B cell (primary cell): ENCODE results near the gene RNF11. TPM values are rescaled to one million over a fixed set of nuclear protein-coding genes. Genes with fewer than 3 reads are reported as not detected.

Source experiments
- ATAC-seq: fragments of 200-7000 bp; cut with Tn5 transposase; one replicate; pipeline ENCODE4 v1.10.0; 2021; ENCODE audit warnings: low read depth, mild to moderate bottlenecking, moderate number of reproducible peaks, moderate library complexity
- CTCF ChIA-PET: fragments of 350-600 bp; sonication (Branson Sonifier 250); formaldehyde crosslinking; loops from one replicate; lab custom pipeline; 2021; ENCODE audit warnings: antibody characterized with exemption, inconsistent platforms; lab: Charles Lee
- POLR2A ChIA-PET: fragments of 350-600 bp; sonication (Branson Sonifier 250); formaldehyde crosslinking; loops from one replicate; lab custom pipeline; 2021; ENCODE audit warnings: antibody characterized with exemption; lab: Charles Lee
- DNase-seq: peaks from one replicate; pipeline ENCODE4 v3.0.0; 2013
- H2AFZ ChIP-seq: 2 replicates; pipeline ENCODE4 v1.6.1; 2012; ENCODE audit warnings: mild to moderate bottlenecking, low read depth, low read length; ENCODE audit not compliant: insufficient read depth, poor library complexity, severe bottlenecking
- H3K27ac ChIP-seq, 2 donors: 1 replicate in 1 of 2; 2 replicates in 1 of 2; pipeline ENCODE4 v1.5.1; 2012 to 2013; ENCODE audit warnings: low read length in 2 of 2, mild to moderate bottlenecking in 2 of 2, moderate library complexity in 1 of 2
- H3K27me3 ChIP-seq, 4 experiments: fragments of 200-600 bp in 1 of 4; sonication (generic) in 1 of 4; replicated peaks in 1 of 4; 1 replicate in 2 of 4; 2 replicates in 2 of 4; pipeline versions ENCODE4 v1.6.1 to v1.7.0; 2013 to 2016; ENCODE audit warnings: low read length in 3 of 4, mild to moderate bottlenecking in 2 of 4, mixed read lengths in 1 of 4, moderate library complexity in 1 of 4; ENCODE audit not compliant: insufficient read depth in 4 of 4, control insufficient read depth in 3 of 4; ENCODE audit errors: control extremely low read depth in 1 of 4
- H3K36me3 ChIP-seq, 2 experiments: replicated peaks in 1 of 2; 1 replicate in 1 of 2; 2 replicates in 1 of 2; pipeline versions ENCODE4 v1.6.1 to v1.7.1; 2013; ENCODE audit warnings: low read length in 1 of 2; ENCODE audit not compliant: insufficient read depth in 2 of 2, control insufficient read depth in 1 of 2; ENCODE audit errors: control extremely low read depth in 1 of 2, extremely low read depth in 1 of 2
- H3K4me1 ChIP-seq, 2 donors: fragments of 200-600 bp in 1 of 2; sonication (generic) in 1 of 2; 1 replicate in 1 of 2; 2 replicates in 1 of 2; pipeline versions ENCODE4 v1.5.1 to v1.6.1; 2013 to 2017; ENCODE audit warnings: low read length in 2 of 2; ENCODE audit not compliant: control insufficient read depth in 2 of 2, insufficient read depth in 2 of 2
- H3K4me2 ChIP-seq: replicated peaks from 2 replicates; pipeline ENCODE3; 2012; ENCODE audit warnings: mild to moderate bottlenecking, low read depth, low read length; ENCODE audit not compliant: poor library complexity, severe bottlenecking
- H3K4me3 ChIP-seq, 5 experiments: fragments of 200-600 bp in 1 of 5; sonication (generic) in 1 of 5; 1 replicate in 3 of 5; 2 replicates in 2 of 5; pipeline versions ENCODE4 v1.5.1 to v1.7.0; 2011 to 2016; ENCODE audit warnings: low read length in 4 of 5, mild to moderate bottlenecking in 4 of 5, low read depth in 2 of 5, control low read depth in 1 of 5, moderate library complexity in 1 of 5; ENCODE audit not compliant: insufficient read depth in 1 of 5; ENCODE audit errors: control extremely low read depth in 1 of 5, extremely low read depth in 1 of 5
- H3K79me2 ChIP-seq: fragments of 200-600 bp; sonication (generic); one replicate; pipeline ENCODE4 v1.6.0; 2016; ENCODE audit warnings: low read length; ENCODE audit not compliant: control insufficient read depth, insufficient read depth
- H3K9ac ChIP-seq: fragments of 200-600 bp; sonication (generic); 2 replicates; pipeline ENCODE4 v1.6.1; 2017; ENCODE audit warnings: mild to moderate bottlenecking, low read length, moderate library complexity
- H3K9me3 ChIP-seq, 3 donors: one replicate each; pipeline versions ENCODE4 v1.6.1 to v1.7.1; 2013; ENCODE audit warnings: low read length in 2 of 3; ENCODE audit not compliant: control insufficient read depth in 2 of 3, insufficient read depth in 1 of 3; ENCODE audit errors: control extremely low read depth in 1 of 3
- H4K20me1 ChIP-seq: 2 replicates; pipeline ENCODE4 v1.6.0; 2012; ENCODE audit warnings: mild to moderate bottlenecking, low read length; ENCODE audit not compliant: insufficient read depth, control insufficient read depth, poor library complexity, severe bottlenecking
- H3K27ac Mint-ChIP-seq: one replicate; pipeline ENCODE4 v1.8.0; 2021; ENCODE audit warnings: mixed read lengths
- H3K27me3 Mint-ChIP-seq: one replicate; pipeline ENCODE4 v1.8.0; 2021; ENCODE audit warnings: mixed read lengths
- H3K4me1 Mint-ChIP-seq: one replicate; pipeline ENCODE4 v1.8.0; 2021; ENCODE audit warnings: mixed read lengths
- H3K4me3 Mint-ChIP-seq: one replicate; pipeline ENCODE4 v1.8.0; 2021; ENCODE audit warnings: mixed read lengths
- H3K9me3 Mint-ChIP-seq: one replicate; pipeline ENCODE4 v1.8.0; 2022; ENCODE audit warnings: mixed read lengths; ENCODE audit not compliant: insufficient read depth
- CTCF ChIP-seq: fragments of 200-600 bp; IDR thresholded peaks from one replicate; pipeline ENCODE4 v1.8.0; 2022; ENCODE audit warnings: antibody characterized with exemption, mild to moderate bottlenecking
- EZH2 ChIP-seq: IDR thresholded peaks from 2 replicates; pipeline ENCODE4 v1.6.1; 2012; ENCODE audit warnings: borderline replicate concordance, low read depth, mild to moderate bottlenecking, moderate library complexity, low read length; ENCODE audit not compliant: insufficient read depth, poor library complexity, severe bottlenecking
- WGBS: methylation state at CpG from one replicate; pipeline ENCODE4 v1.1.5; 2013; ENCODE audit warnings: missing lambda C conversion rate; ENCODE audit not compliant: insufficient coverage; 5-methylcytosine and 5-hydroxymethylcytosine counted together
- intact Hi-C: fragments of 100-400 bp; cut with micrococcal nuclease; formaldehyde crosslinking; loops from one replicate; pipeline ENCODE4 v1.10.0; 2022
- polyA minus RNA-seq: library from RNA; depleted of rRNA, polyadenylated mRNA; stranded (reverse); fragments of >200 nt; gene quantifications from 2 replicates; pipeline ENCODE4 v1.2.3, GENCODE V29; 2012
- polyA plus RNA-seq: library from polyadenylated mRNA; depleted of rRNA; stranded (reverse); fragments of >200 nt; gene quantifications from 2 replicates; pipeline ENCODE4 v1.2.3, GENCODE V29; 2012
- total RNA-seq, 2 donors: library from RNA; stranded (reverse); fragments of 120-200 nt in 1 of 2; gene quantifications; 1 replicate in 1 of 2; 2 replicates in 1 of 2; pipeline versions ENCODE4 v1.2.3 to v1.2.4, GENCODE V29; 2013 to 2022

The RNF11 gene
- 17.6 and 20.6 TPM in 2 replicates for total RNA-seq
- 32.0 TPM for total RNA-seq (2013)
- polyA plus RNA-seq, result 10.0 and 36.3 TPM in 2 replicates
- polyA minus RNA-seq, result 28.3 and 38.6 TPM in 2 replicates

GRCh38 chr1:51235673-51236530 lies at the start of gene RNF11:
RNF11 (plus strand) TSS chr1:51236273; CDS start chr1:51236757, 484 bp downstream.
- Histone ChIP-seq H4K20me1 (peaks cover 26% of the 10 kb centered on the region), H3K27ac (peak within 1 kb of the TSS; percentile 58 to 80), H3K4me3 (peak within 1 kb of the TSS; percentile 69 to 96 (median 86)), H3K9me3 (no peaks in the 10 kb centered on the region), H3K4me2 (peak within 1 kb of the TSS; percentile 96), H3K4me1 (peaks cover 29 to 39% of the 10 kb centered on the region in 2 donors), H3K9ac (peak within 1 kb of the TSS; percentile 95), H3K79me2 (peaks cover 52% of the 10 kb centered on the region), H3K27me3 (peaks cover 0 to 6% (median 1%) of the 10 kb centered on the region in 4 experiments), H2AFZ (peak within 1 kb of the TSS; percentile 88), H3K36me3 (no peaks in the 10 kb centered on the region)
- Mint-ChIP-seq H3K27ac (peak within 1 kb of the TSS; percentile 94), H3K27me3 (peaks cover 8% of the 10 kb centered on the region), H3K4me1 (peaks cover 34% of the 10 kb centered on the region), H3K9me3 (no peaks in the 10 kb centered on the region), H3K4me3 (peak within 1 kb of the TSS; percentile 94)
- intact Hi-C loops, result loop anchor here (1.0 to 10.0 kb wide), 6 partner anchors 47 to 1469 kb away; partner anchors contain the start of genes EPS15 and NRDC
- no peak for TF ChIP-seq EZH2
- no peak for TF ChIP-seq CTCF
- DNase-seq, result peak; percentile 95
- POLR2A ChIA-PET, result interaction anchor here (0.6 to 0.7 kb wide), 2 partner anchors 13 to 259 kb away, joined by 4 read pairs; no protein-coding TSS in a partner anchor
- WGBS, result under 1% methylated on average over 55 of the region's 57 CpGs
- ATAC-seq, result peak; percentile 73
- CTCF ChIA-PET, result interaction anchor here (0.6 to 2.7 kb wide), 8 partner anchors 16 to 462 kb away, joined by 3 to 15 read pairs (median 4); no protein-coding TSS in a partner anchor
